ACC112 (cell line): Measurements from ENCODE around the gene GFY.
"Not testable (repeated sequence)": the region's sequence is repeated elsewhere in the genome, so short reads cannot be mapped to it uniquely, and the experiment has no call there.

Experiments used
- H2AFZ ChIP-seq: fragments of 200-600 bp; sonication (generic); one replicate; pipeline ENCODE4 v1.6.0; 2017; ENCODE audit warnings: antibody characterized with exemption, low read length; ENCODE audit not compliant: unreplicated experiment
- H3K27ac ChIP-seq: fragments of 200-600 bp; sonication (generic); 2 replicates; pipeline ENCODE4 v1.5.1; 2014; ENCODE audit warnings: low read depth, mild to moderate bottlenecking, antibody characterized with exemption, low read length, moderate library complexity
- H3K27me3 ChIP-seq: fragments of 200-600 bp; sonication (generic); 2 replicates; pipeline ENCODE4 v1.6.1; 2014; ENCODE audit warnings: mild to moderate bottlenecking, antibody characterized with exemption, low read length, moderate library complexity, mixed read lengths; ENCODE audit not compliant: insufficient read depth
- H3K36me3 ChIP-seq: fragments of 200-600 bp; sonication (generic); 2 replicates; pipeline ENCODE4 v1.6.1; 2016; ENCODE audit warnings: mild to moderate bottlenecking, antibody characterized with exemption, low read length, moderate library complexity, mixed read lengths; ENCODE audit not compliant: insufficient read depth
- H3K4me1 ChIP-seq: fragments of 200-600 bp; sonication (generic); one replicate; pipeline ENCODE4 v1.6.1; 2016; ENCODE audit warnings: low read length, mixed read lengths; ENCODE audit not compliant: insufficient read depth, unreplicated experiment, control insufficient read depth
- H3K4me3 ChIP-seq: fragments of 200-600 bp; sonication (generic); 2 replicates; pipeline ENCODE4 v1.5.1; 2014; ENCODE audit warnings: mild to moderate bottlenecking, low read depth, low read length
- H3K79me2 ChIP-seq: fragments of 200-600 bp; sonication (generic); one replicate; pipeline ENCODE4 v1.6.0; 2016; ENCODE audit warnings: low read length; ENCODE audit not compliant: control insufficient read depth, unreplicated experiment, insufficient read depth

Gene GFY

GRCh38 chr19:49473501-49473867, 48.3 kb downstream of the GFY start:
- not testable (repeated sequence) for H3K27me3 ChIP-seq, H3K27ac ChIP-seq, H3K4me1 ChIP-seq, H3K79me2 ChIP-seq, H2AFZ ChIP-seq, H3K36me3 ChIP-seq
- H3K4me3 ChIP-seq, result peak overlapping the region; percentile 87

GRCh38 chr19:49473868-49474541, 48.8 kb downstream of the GFY start, which contains the start of gene FLT3LG:
Gene FLT3LG (plus strand): TSS chr19:49474215. CDS start chr19:49474640, 425 bp downstream.
- peak within 1 kb of the TSS; percentile 87 for H3K4me3 ChIP-seq
- H3K36me3 ChIP-seq, result no peaks in the 10 kb centered on the region
- H3K27me3 ChIP-seq, result no peaks in the 10 kb centered on the region
- H3K27ac ChIP-seq, result no peak within 1 kb of the TSS
- no peaks in the 10 kb centered on the region for H3K79me2 ChIP-seq
- peaks cover 3% of the 10 kb centered on the region for H3K4me1 ChIP-seq
- H2AFZ ChIP-seq, result peak within 1 kb of the TSS; percentile 96

- H2AFZ ChIP-seq, result no peak overlapping the region
- H3K27me3 ChIP-seq, result no peaks in the 10 kb centered on the region
- no peak overlapping the region for H3K27ac ChIP-seq
- H3K36me3 ChIP-seq, result no peaks in the 10 kb centered on the region
- H3K79me2 ChIP-seq, result no peaks in the 10 kb centered on the region
- H3K4me1 ChIP-seq, result no peaks in the 10 kb centered on the region
- H3K4me3 ChIP-seq, result peak overlapping the region; percentile 87
Measured at GRCh38 chr19:49474542-49474924, 49.3 kb downstream of the GFY start.

GRCh38 chr19:49475191-49475917, 50.2 kb downstream of the GFY start:
- Histone ChIP-seq H3K4me3 (peak overlapping the region; percentile 87; the same call in 1 of the 2 replicates), H3K79me2 (no peaks in the 10 kb centered on the region), H3K4me1 (no peaks in the 10 kb centered on the region), H3K36me3 (no peaks in the 10 kb centered on the region), H3K27me3 (no peaks in the 10 kb centered on the region), H2AFZ (no peak overlapping the region), H3K27ac (no peak overlapping the region)

GRCh38 chr19:49475995-49476880, 51.0 kb downstream of the GFY start:
- Histone ChIP-seq H3K36me3 (no peaks in the 10 kb centered on the region), H3K79me2 (no peaks in the 10 kb centered on the region), H3K27ac (no peak overlapping the region), H2AFZ (no peak overlapping the region), H3K4me3 (no peak overlapping the region), H3K27me3 (no peaks in the 10 kb centered on the region), H3K4me1 (no peaks in the 10 kb centered on the region)
